ENCODE results near the gene PARD3.

- TF ChIP-seq CTCF (IDR thresholded peaks at IDR 0.05 in 2 of 3, conservative IDR thresholded peaks at IDR 0.05 in 1 of 3; ENCODE audit: borderline replicate concordance in 1 of 3, insufficient read depth in 1 of 3, low read depth in 2 of 3, low read length in 2 of 3), result no peak
- no peak for TF ChIP-seq ZNF274 (IDR thresholded peaks at IDR 0.05; ENCODE audit: low read depth, low read length)
- TF ChIP-seq POLR2A (IDR thresholded peaks at IDR 0.05; ENCODE audit: borderline replicate concordance, extremely low read depth, insufficient read depth, insufficient read length), result no peak
- no peak for TF ChIP-seq EZH2 (IDR thresholded peaks at IDR 0.05)
- no peak for TF ChIP-seq POLR2AphosphoS5 (IDR thresholded peaks at IDR 0.05; ENCODE audit: low read depth, low read length)
- TF ChIP-seq, protein P1, sequence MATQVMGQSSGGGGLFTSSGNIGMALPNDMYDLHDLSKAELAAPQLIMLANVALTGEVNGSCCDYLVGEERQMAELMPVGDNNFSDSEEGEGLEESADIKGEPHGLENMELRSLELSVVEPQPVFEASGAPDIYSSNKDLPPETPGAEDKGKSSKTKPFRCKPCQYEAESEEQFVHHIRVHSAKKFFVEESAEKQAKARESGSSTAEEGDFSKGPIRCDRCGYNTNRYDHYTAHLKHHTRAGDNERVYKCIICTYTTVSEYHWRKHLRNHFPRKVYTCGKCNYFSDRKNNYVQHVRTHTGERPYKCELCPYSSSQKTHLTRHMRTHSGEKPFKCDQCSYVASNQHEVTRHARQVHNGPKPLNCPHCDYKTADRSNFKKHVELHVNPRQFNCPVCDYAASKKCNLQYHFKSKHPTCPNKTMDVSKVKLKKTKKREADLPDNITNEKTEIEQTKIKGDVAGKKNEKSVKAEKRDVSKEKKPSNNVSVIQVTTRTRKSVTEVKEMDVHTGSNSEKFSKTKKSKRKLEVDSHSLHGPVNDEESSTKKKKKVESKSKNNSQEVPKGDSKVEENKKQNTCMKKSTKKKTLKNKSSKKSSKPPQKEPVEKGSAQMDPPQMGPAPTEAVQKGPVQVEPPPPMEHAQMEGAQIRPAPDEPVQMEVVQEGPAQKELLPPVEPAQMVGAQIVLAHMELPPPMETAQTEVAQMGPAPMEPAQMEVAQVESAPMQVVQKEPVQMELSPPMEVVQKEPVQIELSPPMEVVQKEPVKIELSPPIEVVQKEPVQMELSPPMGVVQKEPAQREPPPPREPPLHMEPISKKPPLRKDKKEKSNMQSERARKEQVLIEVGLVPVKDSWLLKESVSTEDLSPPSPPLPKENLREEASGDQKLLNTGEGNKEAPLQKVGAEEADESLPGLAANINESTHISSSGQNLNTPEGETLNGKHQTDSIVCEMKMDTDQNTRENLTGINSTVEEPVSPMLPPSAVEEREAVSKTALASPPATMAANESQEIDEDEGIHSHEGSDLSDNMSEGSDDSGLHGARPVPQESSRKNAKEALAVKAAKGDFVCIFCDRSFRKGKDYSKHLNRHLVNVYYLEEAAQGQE (IDR thresholded peaks at IDR 0.05; ENCODE audit: low read depth), result no peak
- no peak for TF ChIP-seq YY1 (IDR thresholded peaks at IDR 0.05; ENCODE audit: extremely low read depth, insufficient replicate concordance, low read depth, low read length)
- no peak for TF ChIP-seq MAX (IDR thresholded peaks at IDR 0.05)
- TF ChIP-seq SRF (IDR thresholded peaks at IDR 0.05; ENCODE audit: low read depth), result no peak
- no peak for TF ChIP-seq SIN3A (IDR thresholded peaks at IDR 0.05; ENCODE audit: low read depth)
Observed at GRCh38 chr10:34382626-34383025, 432.5 kb downstream of the PARD3 start.

Data from HCT116 (cell line).